Measurements from ENCODE around the gene ZFPM1. TPM values are rescaled to one million over a fixed set of nuclear protein-coding genes. Genes with fewer than 3 reads are reported as not detected.

ZFPM1 gene
- total RNA-seq, 2 experiments from 2014 or later, result 2.1 to 14.2 TPM

- no peak for DNase-seq (ENCODE audit: low spot score)
- BruUV-seq (replicated peaks), result no TSS peak
- no peak overlapping the region for H3K4me2 ChIP-seq (ENCODE audit: low read length)
- no peak overlapping the region for H2AFZ ChIP-seq (ENCODE audit: low read length)
- H3K9me2 ChIP-seq (ENCODE audit: insufficient read depth, low read length), result no peaks in the 10 kb centered on the region
- H3K4me1 ChIP-seq (ENCODE audit: insufficient read depth, low read length, poor library complexity, severe bottlenecking), result no peaks in the 10 kb centered on the region
- H3K79me2 ChIP-seq (ENCODE audit: insufficient read depth, low read depth, low read length), result no peaks in the 10 kb centered on the region
- no peak overlapping the region for H3K4me3 ChIP-seq (ENCODE audit: low read depth, low read length, poor library complexity, severe bottlenecking)
- H3K36me3 ChIP-seq (ENCODE audit: insufficient read depth, low read length), result no peaks in the 10 kb centered on the region
- POLR2A ChIA-PET, result no interaction called here
- no peak overlapping the region for H3K27ac ChIP-seq (ENCODE audit: low read depth, low read length, poor library complexity, severe bottlenecking)
- intact Hi-C loops (cut with micrococcal nuclease; ENCODE audit: unreplicated experiment), result no loop called here
- TF ChIP-seq EZH2phosphoT487 (IDR thresholded peaks at IDR 0.05; ENCODE audit: borderline replicate concordance, low read depth, low read length) (no peak), CTCF (conservative IDR thresholded peaks at IDR 0.05; ENCODE audit: low read length) (no peak)
- H3K9me3 ChIP-seq (ENCODE audit: low read length), result no peaks in the 10 kb centered on the region
- CTCF ChIA-PET (ENCODE audit: unreplicated experiment), result no interaction called here
- no peaks in the 10 kb centered on the region for H4K20me1 ChIP-seq (ENCODE audit: insufficient read depth, low read length)
These were observed 61.6 kb downstream of the ZFPM1 start for GRCh38 chr16:88514526-88515232.

GRCh38 chr16:88515371-88515770, 62.3 kb downstream of the ZFPM1 start:
- Histone ChIP-seq H4K20me1 (ENCODE audit: insufficient read depth, low read length) (no peaks in the 10 kb centered on the region), H3K4me1 (ENCODE audit: insufficient read depth, low read length, poor library complexity, severe bottlenecking) (no peaks in the 10 kb centered on the region), H3K9me2 (ENCODE audit: insufficient read depth, low read length) (no peaks in the 10 kb centered on the region), H3K4me3 (ENCODE audit: low read depth, low read length, poor library complexity, severe bottlenecking) (no peak overlapping the region), H3K36me3 (ENCODE audit: insufficient read depth, low read length) (no peaks in the 10 kb centered on the region), H3K27ac (ENCODE audit: low read depth, low read length, poor library complexity, severe bottlenecking) (no peak overlapping the region), H3K4me2 (ENCODE audit: low read length) (no peak overlapping the region), H3K9me3 (ENCODE audit: low read length) (no peaks in the 10 kb centered on the region), H2AFZ (ENCODE audit: low read length) (no peak overlapping the region), H3K79me2 (ENCODE audit: insufficient read depth, low read depth, low read length) (no peaks in the 10 kb centered on the region)
- no TSS peak for BruUV-seq (replicated peaks)
- ChIA-PET POLR2A (interaction anchor here (0.6 kb wide), 1 partner anchor 151 kb away, joined by 3 read pairs; no protein-coding TSS in a partner anchor), CTCF (ENCODE audit: unreplicated experiment) (no interaction called here)
- no peak for DNase-seq (ENCODE audit: low spot score)
- intact Hi-C loops (cut with micrococcal nuclease; ENCODE audit: unreplicated experiment), result no loop called here
- TF ChIP-seq CTCF (conservative IDR thresholded peaks at IDR 0.05; ENCODE audit: low read length) (no peak), EZH2phosphoT487 (IDR thresholded peaks at IDR 0.05; ENCODE audit: borderline replicate concordance, low read depth, low read length) (no peak)

- no peak for TF ChIP-seq EZH2phosphoT487 (IDR thresholded peaks at IDR 0.05; ENCODE audit: borderline replicate concordance, low read depth, low read length)
- TF ChIP-seq CTCF (conservative IDR thresholded peaks at IDR 0.05; ENCODE audit: low read length), result no peak
- Histone ChIP-seq H3K4me1 (ENCODE audit: insufficient read depth, low read length, poor library complexity, severe bottlenecking) (no peaks in the 10 kb centered on the region), H3K79me2 (ENCODE audit: insufficient read depth, low read depth, low read length) (no peaks in the 10 kb centered on the region), H3K27ac (ENCODE audit: low read depth, low read length, poor library complexity, severe bottlenecking) (no peak overlapping the region), H3K36me3 (ENCODE audit: insufficient read depth, low read length) (no peaks in the 10 kb centered on the region), H2AFZ (ENCODE audit: low read length) (no peak overlapping the region), H3K9me3 (ENCODE audit: low read length) (no peaks in the 10 kb centered on the region), H4K20me1 (ENCODE audit: insufficient read depth, low read length) (no peaks in the 10 kb centered on the region), H3K9me2 (ENCODE audit: insufficient read depth, low read length) (no peaks in the 10 kb centered on the region), H3K4me2 (ENCODE audit: low read length) (no peak overlapping the region), H3K4me3 (ENCODE audit: low read depth, low read length, poor library complexity, severe bottlenecking) (no peak overlapping the region)
- intact Hi-C loops (cut with micrococcal nuclease; ENCODE audit: unreplicated experiment), result no loop called here
- no peak for DNase-seq (ENCODE audit: low spot score)
- CTCF ChIA-PET (ENCODE audit: unreplicated experiment), result no interaction called here
- POLR2A ChIA-PET, result interaction anchor here (0.6 kb wide), 1 partner anchor 152 kb away, joined by 3 read pairs; no protein-coding TSS in a partner anchor
- BruUV-seq (replicated peaks), result no TSS peak
These were observed 63.0 kb downstream of the ZFPM1 start for GRCh38 chr16:88515925-88516594.

All from OCI-LY7 (cell line).